Thoracic aorta endothelial cell (primary cell): ENCODE data around the gene HS3ST5. TPM values are rescaled to one million over a fixed set of nuclear protein-coding genes. Genes with fewer than 3 reads are reported as not detected.

Source experiments
- small RNA-seq: library from RNA; depleted of rRNA; stranded (forward); fragments of <200 nt; gene quantifications from one replicate; pipeline ENCODE3, GENCODE V24; 2012
- total RNA-seq: library from RNA; depleted of rRNA; stranded (reverse); fragments of >200 nt; gene quantifications from 2 replicates; pipeline ENCODE4 v1.2.3, GENCODE V29; 2012

Gene HS3ST5, protein sequence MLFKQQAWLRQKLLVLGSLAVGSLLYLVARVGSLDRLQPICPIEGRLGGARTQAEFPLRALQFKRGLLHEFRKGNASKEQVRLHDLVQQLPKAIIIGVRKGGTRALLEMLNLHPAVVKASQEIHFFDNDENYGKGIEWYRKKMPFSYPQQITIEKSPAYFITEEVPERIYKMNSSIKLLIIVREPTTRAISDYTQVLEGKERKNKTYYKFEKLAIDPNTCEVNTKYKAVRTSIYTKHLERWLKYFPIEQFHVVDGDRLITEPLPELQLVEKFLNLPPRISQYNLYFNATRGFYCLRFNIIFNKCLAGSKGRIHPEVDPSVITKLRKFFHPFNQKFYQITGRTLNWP
- total RNA-seq: not detected in 2 replicates

GRCh38 chr6:114342826-114343781 lies at the start of gene HS3ST5:
Gene HS3ST5, minus strand, starts transcription at chr6:114343023. Its CDS starts 280,178 bp downstream, at chr6:114062845.

Small RNA genes within 50 kb of the gene (small RNA-seq; reads per million reads assigned to genes)
- gene RNA5SP213: not detected
